HG03139 (cell line): ENCODE results near the gene C10orf53.

Experiments
- ATAC-seq: cut with Tn5 transposase; IDR thresholded peaks from one replicate; pipeline ENCODE4 v1.9.1; 2021; ENCODE audit not compliant: unreplicated experiment

C10orf53 gene

GRCh38 chr10:49679480-49679893, at the start of gene C10orf53:
C10orf53 (plus strand) TSS chr10:49679651; CDS start chr10:49679698, 47 bp downstream.
- no peak for ATAC-seq

GRCh38 chr10:49631975-49632374, 47.5 kb upstream of the C10orf53 start:
- ATAC-seq = no peak

GRCh38 chr10:49632406-49633317, 46.8 kb upstream of the C10orf53 start:
- no peak for ATAC-seq

GRCh38 chr10:49633327-49634068, 46.0 kb upstream of the C10orf53 start:
- ATAC-seq = no peak

- ATAC-seq = no peak
Measured at GRCh38 chr10:49634069-49634660, 45.3 kb upstream of the C10orf53 start.

- no peak for ATAC-seq
Measured at GRCh38 chr10:49642311-49642710, 37.1 kb upstream of the C10orf53 start.

GRCh38 chr10:49643241-49644034, 36.0 kb upstream of the C10orf53 start:
- ATAC-seq = no peak

- no peak for ATAC-seq
Measured at GRCh38 chr10:49644035-49644646, 35.3 kb upstream of the C10orf53 start.

GRCh38 chr10:49645417-49645816, 34.0 kb upstream of the C10orf53 start:
- no peak for ATAC-seq

- no peak for ATAC-seq
Measured at GRCh38 chr10:49645871-49646870, 33.3 kb upstream of the C10orf53 start.

- no peak for ATAC-seq
Measured at GRCh38 chr10:49647554-49647953, 31.9 kb upstream of the C10orf53 start.

- ATAC-seq = no peak
Measured at GRCh38 chr10:49647985-49648795, 31.3 kb upstream of the C10orf53 start.

- ATAC-seq = no peak
Measured at GRCh38 chr10:49649294-49649693, 30.2 kb upstream of the C10orf53 start.

GRCh38 chr10:49649936-49650723, 29.3 kb upstream of the C10orf53 start:
- ATAC-seq = no peak

- no peak for ATAC-seq
Measured at GRCh38 chr10:49650724-49651034, 28.8 kb upstream of the C10orf53 start.

GRCh38 chr10:49651039-49651835, 28.2 kb upstream of the C10orf53 start:
- ATAC-seq = no peak

- ATAC-seq = no peak
Measured at GRCh38 chr10:49651917-49652316, 27.5 kb upstream of the C10orf53 start.
